ENCODE data around the gene EME2. TPM values are rescaled to one million over a fixed set of nuclear protein-coding genes. Genes with fewer than 3 reads are reported as not detected.
"Not testable (repeated sequence)": the region's sequence is repeated elsewhere in the genome, so short reads cannot be mapped to it uniquely, and the experiment has no call there.

Gene EME2
- total RNA-seq, 1 donor from 2014 or later: 14.9 TPM

DNA sequence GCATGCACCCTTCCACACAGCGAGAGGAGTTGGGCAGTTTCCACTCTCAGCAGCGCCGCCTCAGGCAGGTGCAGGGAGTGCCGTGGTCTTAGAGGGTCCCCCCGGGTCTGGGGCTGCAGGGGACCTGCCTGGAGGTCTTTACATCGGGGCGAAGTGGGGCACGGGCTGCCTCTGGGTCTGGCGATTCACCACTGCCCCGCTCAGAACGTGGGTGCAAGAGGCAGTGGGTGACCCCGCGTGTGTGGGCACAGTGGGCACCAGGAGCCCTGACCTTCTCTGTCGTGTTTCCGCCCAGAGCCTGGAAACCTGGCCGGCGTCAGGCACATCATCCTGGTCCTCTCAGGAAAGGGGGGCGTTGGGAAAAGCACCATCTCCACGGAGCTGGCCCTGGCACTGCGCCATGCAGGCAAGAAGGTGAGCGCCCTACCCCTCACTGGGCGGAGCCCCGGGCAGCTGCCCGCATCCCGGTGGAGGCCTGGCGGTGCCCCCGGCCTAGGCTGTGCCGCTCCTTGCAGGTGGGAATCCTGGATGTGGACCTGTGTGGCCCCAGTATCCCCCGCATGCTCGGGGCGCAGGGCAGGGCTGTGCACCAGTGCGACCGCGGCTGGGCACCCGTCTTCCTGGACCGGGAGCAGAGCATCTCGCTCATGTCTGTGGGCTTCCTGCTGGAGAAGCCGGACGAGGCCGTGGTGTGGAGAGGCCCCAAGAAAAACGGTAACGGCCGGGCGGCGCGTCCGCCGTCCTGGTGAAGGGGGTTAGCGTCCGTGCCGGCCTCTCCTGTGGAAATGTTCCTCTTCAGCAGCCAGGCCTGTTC, 13.8 kb downstream of the EME2 start:
- no peak for DNase-seq (ENCODE audit: low spot score)
- intact Hi-C loops (cut with DNase I): loop anchor here (5.0 kb wide), 1 partner anchor 36 kb away; no protein-coding TSS in a partner anchor

DNA sequence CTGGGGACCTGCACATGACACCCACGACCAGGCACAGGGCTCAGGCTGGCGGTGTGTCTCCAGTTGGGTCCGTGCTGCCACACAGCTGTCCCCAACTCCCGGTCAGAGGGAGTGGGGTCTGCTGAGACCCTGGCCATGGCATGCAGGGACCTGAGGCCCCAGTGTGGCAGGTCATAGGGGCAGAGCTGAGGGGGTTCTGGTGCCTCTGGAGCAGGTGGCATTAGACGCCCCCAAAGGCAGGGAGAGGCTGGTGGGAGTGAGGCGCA, 14.4 kb downstream of the EME2 start:
- no peak for DNase-seq (ENCODE audit: low spot score)
- intact Hi-C loops (cut with DNase I): loop anchor here (5.0 kb wide), 1 partner anchor 35 kb away; no protein-coding TSS in a partner anchor

DNA sequence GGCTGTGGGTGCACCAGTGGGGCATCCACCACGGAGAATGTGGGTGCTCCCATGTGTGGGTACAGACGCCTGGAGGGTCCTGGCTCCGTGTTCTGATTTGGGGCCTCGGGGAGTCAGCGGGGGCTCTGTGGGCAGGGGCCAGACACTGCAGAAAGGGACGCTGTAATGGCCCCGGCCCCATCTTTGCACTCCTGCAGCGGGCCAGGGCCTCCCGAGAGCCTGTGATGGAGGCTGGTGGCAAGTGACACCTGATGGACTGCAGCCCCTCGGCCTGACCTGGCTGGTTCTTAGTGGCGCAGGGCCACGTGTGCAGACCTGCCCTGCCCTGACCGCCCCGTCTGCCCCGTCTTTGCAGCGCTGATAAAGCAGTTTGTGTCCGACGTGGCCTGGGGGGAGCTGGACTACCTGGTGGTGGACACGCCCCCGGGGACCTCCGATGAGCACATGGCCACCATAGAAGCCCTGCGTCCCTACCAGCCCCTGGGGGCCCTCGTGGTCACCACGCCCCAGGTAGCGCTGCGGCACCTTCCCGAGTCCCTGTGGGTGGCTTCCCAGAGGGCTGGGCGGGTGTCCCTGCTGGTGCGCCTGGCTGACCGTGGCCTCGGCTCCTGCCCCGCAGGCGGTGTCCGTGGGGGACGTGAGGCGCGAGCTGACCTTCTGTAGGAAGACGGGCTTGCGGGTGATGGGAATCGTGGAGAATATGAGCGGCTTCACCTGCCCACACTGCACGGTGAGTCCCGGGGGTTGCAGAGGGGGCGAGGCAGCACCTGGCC, 14.9 kb downstream of the EME2 start:
- peak; percentile 59 for DNase-seq (ENCODE audit: low spot score)
- intact Hi-C loops (cut with DNase I): loop anchor here (5.0 kb wide), 1 partner anchor 35 kb away; no protein-coding TSS in a partner anchor

DNA sequence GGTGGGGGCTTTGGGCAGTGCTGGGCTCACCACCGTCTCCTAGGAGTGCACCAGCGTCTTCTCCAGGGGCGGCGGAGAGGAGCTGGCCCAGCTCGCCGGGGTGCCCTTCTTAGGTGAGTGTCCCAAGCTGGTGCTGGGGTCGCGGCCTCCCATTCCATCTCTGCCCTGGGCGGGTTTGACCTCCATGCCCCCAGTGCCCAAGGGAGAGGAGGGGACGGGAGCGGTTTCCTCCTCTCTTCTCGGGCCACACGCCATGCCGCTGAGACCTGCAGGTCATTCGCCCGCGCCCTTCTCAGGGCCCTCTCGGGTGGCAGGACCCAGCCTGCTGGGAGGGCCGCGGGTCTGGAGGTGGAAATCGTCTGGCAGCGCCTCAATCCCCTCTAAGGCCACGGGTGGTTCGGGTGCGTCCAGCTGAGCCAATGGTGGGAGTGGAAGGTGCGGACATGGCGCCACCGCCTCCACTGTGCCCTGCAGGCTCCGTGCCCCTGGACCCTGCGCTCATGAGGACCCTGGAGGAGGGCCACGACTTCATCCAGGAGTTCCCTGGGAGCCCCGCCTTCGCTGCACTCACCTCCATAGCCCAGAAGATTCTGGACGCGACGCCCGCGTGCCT, 15.6 kb downstream of the EME2 start:
- intact Hi-C loops (cut with DNase I): loop anchor here (5.0 kb wide), 1 partner anchor 34 kb away; no protein-coding TSS in a partner anchor
- DNase-seq (ENCODE audit: low spot score): peak; percentile 65

DNA sequence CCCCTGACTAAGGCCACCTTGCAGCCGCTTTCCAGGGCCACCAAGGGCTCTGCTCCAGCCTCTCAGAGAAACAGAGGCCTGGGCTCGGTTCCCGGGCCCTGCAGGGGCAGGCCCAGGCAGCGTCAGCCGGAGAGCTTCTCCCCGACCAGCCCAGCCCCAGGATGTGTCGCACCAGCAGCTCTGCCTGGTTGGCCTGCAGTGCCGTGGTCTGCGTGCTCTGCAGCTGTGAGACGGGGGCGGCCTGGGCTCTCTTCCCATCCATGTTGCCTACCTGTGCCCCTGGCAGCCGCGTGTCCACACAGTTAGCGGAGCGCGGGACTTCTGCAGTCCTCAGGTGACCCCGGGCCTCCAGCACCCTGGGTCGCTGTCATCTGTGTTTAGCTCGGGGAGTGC, 16.1 kb downstream of the EME2 start:
- peak; percentile 75 for DNase-seq (ENCODE audit: low spot score)
- intact Hi-C loops (cut with DNase I): loop anchor here (5.0 kb wide), 1 partner anchor 34 kb away; no protein-coding TSS in a partner anchor

DNA sequence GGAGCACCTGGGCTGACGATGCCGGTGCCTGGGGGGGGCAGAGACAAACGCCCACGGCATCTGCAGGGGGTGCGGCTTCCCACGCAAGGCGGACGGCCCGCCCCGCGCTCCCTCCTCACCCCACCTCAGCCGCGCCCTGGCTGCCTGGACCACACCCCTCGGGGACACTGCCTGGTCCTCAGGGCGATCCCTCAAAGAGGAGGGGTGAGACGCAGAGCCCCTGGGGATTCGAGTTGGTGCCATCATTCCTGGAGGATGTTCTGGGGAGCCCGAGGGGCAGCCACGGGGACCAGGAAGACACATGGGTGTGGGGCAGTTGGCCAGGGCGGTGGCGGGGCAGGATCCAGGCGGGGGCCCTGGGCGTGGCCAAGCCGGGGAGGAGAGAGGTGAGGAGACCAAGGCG, 17.0 kb downstream of the EME2 start:
- no peak for DNase-seq (ENCODE audit: low spot score)
- intact Hi-C loops (cut with DNase I): loop anchor here (5.0 kb wide), 1 partner anchor 33 kb away; no protein-coding TSS in a partner anchor

DNA sequence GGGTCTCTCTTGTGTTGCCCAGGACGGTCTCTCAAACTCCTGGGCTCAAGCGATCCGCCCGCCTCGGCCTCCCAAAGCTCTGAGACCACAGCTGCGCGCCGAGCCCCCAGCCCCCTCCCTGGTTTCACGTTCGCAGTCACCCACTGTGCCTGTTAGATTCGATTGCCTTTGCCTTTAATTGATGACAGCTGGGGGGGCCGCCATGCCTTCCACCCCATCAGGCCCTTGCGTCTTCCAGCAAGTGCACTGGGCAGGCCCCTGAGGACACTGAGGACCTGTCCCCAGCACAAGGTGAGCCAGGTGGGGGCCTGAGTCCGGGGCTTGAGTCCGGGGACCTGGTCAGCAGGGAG, 17.6 kb downstream of the EME2 start:
- intact Hi-C loops (cut with DNase I): no loop called here
- DNase-seq (ENCODE audit: low spot score): no peak

DNA sequence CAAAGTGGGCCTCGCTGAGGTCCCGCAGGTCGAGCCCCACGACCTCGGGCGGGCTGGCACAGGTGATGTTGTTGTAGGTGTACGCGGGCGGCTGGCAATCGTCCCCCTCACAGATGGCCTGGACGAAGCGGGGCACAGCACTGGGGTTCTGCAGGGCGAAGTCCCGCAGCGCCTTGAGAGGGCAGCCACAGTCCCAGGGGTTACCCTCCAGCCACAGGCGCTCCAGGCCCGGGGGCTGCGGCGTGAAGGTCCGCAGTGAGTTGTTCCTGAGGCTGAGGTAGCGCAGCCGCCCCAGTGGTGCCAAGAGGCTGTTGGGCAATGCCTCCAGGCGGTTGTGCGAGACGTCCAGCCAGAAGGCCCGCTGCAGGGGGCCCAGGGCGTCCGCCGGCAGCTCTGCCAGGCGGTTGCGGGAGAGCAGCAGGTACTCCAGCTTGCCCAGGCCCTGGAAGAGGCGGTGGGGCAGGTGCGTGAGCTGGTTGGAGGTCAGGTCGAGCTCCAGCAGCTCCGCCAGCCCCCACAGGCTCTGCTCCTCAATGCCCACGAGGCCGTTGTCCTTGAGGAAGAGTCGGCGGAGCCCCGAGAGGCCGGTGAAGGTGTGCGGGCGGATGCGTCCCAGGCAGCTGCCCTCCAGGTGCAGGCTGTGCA, 18.1 kb downstream of the EME2 start:
- intact Hi-C loops (cut with DNase I): no loop called here
- no peak for DNase-seq (ENCODE audit: low spot score)

DNA sequence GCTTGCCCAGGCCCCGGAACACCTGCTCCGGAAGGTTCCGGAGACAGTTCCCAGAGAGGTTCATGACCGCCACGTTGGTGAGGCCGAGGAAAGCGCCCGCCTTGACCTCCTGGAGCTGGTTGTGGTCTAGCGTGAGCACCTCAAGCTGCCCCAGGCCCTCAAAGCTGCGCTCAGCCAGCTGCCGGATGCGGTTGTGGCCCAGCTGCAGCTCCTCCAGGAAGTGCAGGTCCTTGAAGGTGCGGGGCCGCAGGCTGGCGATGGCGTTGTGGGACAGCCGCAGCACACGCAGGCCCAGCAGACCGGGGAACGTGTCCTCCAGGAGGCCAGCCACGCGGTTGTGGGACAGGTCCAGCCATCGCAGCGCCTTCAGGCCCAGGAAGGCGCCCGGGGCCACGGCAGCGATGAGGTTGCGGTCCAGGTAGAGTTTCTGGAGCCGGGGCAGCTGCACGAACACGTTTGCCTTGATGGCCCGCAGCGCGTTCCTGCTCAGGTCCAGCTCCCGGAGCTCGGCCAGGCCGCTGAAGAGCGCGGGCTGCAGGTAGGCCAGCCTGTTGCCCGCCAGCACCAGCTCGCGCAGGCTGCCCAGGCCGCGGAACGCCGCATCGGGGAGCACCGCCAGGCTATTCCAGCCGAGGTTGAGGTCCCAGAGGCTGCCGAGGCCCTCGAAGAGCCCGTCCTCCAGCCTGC, 18.8 kb downstream of the EME2 start:
- DNase-seq (ENCODE audit: low spot score): no peak
- intact Hi-C loops (cut with DNase I): no loop called here

DNA sequence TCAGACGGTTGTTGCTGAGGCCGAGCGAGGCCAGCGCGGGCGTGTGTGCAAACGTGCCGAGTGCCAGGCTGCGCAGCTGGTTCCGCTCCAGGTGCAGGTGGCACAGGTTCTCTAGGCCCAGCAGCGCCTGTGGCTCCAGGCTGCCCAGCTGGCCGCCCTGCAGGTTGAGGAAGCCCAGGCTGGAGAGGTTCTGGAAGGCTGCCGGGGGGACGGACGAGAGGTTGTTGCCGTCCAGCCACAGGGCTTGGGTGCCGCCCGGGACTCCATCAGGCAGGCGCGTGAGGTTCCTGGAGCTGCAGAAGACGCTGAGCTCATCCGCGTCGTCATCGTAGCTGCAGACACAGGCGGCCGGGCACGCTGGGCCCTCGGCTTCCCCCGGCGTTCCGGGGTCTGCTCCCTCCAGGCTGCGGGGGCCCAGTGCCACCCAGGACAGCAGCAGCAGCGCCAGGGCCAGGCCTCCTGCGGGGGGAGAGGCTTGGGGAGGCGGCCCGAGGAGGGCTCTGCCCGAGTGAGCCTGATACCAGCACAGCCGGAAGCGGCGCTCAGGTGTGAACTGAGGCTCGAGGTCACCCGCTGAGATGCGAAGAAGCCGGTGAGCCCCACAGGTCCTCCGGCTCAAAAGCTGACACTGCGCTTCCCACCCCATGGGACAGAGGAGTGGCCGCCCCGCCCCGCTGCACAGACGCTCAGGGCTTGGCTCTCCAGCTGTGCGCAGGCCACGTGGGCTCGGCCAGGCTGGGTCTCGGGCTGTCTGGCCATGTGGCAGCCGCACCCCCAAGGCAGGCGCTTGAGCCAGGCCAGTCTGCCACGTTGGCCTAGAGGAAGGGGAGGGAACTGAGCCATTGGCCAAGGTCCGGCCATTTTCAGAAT, 19.6 kb downstream of the EME2 start:
- DNase-seq (ENCODE audit: low spot score): no peak
- intact Hi-C loops (cut with DNase I): no loop called here

DNA sequence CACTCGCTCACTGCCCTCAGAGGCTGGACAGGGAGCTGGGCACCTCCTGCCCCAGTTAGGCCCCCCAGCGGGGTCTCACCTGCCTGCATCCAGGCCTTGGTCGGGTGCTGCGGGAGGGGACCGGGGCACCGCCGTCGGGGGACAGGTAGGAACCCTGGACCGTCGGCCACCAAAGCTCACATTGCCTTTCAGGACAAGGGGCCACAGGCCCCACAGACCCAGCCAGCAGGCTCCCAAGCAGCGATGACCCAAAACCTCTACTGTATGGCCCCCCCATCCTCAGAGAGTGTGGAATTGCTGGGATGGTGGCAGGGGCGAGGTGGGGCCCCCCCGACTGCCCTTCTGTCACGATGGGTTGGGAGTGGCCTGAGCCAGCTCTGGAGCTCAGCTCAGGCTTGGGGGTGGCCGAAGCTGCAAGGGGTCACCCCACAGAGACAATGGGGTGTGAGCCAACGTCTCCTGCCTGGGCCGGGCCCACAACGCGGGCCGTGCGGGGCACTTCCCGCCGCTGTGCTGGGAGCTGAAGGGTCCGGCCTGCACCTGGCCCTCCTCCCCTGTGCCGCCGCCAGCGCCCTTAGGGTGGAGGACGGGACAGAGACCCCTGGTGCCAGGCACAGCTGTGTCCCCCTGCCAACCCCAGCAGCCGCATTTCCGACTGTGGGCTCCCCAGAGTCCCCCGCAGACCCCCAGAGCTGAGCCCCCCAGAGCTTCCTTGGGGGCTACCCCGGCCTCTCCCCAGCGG, 20.4 kb downstream of the EME2 start:
- DNase-seq (ENCODE audit: low spot score): no peak
- intact Hi-C loops (cut with DNase I): no loop called here

DNA sequence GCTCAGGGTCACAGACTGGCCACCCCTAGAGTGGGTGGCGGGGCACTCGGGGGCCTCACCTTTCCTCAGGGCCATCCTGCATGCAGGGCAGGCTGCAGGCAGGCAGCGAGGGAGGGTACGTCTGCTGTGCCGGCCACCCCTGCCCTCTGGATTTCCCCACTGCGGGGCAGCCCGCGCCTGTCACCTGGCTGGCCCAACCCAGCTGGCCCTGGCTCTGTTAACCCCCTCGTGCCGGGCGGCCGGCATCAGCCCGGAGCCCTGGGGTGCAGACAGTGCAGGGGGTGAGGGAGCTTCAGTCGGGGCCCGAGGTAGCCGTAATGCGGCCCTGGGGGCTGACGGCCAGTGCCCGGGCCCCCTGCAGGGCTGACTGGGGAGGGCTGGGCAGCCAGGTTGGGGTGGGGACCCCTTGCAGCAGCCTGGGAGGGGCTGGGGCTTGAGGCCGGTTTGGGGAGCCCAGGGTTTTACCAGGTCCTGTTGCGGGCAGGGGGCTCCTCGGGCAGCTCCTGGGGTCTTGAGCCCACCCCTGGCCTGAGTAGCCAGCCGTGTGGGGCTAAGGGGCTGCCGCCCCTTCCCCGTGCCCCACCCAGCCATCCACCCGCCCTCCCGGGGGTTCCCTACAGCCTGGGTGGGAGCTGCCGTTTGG, 21.1 kb downstream of the EME2 start, which contains the start of gene IGFALS:
TSS of gene IGFALS (minus strand) at position 128 of the 643 bp plus-strand sequence. CDS start at position 75, 53 bp downstream.
- intact Hi-C loops (cut with DNase I): no loop called here
- DNase-seq (ENCODE audit: low spot score): no peak

DNA sequence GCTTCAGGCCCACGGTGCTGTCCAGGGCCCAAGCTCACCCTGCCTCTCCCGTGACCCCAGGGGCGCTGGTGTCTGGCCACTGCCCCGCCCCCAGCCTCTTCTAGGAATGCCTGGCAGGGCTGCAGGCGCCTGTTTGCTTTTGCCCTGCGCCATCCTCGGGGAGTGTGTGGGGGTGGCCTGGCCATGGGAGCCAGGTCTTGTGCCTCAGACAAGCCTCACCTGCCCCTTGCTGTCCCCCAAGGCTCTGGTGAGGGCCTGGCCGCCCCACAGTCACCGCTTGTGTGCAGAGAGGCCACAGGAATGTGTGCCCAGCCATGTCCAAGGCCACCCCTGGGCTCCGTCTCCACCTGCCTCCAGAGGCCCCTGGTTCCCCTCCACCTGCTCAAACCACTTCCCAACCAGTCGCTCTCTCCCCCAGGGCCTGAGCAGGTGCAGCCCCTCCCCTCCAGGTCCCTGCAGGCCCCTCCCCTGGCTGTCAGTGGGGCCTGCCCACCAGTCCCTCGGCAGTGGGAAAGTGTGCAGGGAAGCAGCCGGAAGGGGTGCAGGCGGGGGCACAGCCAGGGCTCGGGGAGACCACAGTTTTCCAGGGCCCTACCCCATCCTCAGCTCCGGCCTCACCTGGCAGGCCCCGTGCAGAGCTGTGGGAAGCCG, 21.7 kb downstream of the EME2 start:
- intact Hi-C loops (cut with DNase I): no loop called here

DNA sequence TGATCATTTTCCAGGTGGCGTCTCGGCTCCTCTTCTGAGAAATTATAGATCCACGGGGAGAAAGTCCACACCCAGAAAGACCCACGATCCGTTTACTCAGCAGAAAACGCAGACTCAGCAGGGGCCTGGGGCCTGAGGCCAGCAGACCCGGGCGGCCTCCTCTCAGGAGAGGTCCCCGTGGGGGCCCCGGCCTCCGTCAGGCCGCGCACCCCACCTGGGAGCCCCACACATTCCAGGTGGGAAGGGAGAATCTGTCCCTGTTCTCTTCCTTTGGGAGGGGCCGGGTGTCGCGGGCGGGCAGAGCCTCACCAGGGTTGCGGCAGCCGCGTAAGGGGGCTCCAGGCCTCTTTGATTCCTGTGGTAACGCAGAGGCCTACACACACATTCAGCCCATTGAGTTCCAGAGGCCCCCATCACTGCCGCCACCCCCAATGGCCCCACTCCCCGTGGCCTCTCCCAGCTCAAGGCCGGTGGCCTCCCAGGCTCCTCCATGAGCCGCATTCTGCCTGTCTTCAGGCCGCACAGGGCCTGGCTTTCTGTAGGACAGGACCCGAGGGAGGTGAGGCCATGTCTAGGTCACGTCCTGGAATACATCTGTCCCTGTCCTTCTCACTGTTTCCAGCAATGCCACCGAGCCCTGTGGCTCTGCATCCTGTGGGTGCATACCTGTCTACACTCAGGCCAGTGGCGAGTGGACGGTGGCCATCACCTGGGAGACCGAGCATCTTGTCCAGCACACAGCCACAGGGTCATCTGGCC, 22.5 kb downstream of the EME2 start:
- DNase-seq (ENCODE audit: low spot score): no peak
- intact Hi-C loops (cut with DNase I): no loop called here

More for the DNA sequence above, 21.7 kb downstream of the EME2 start:
- DNase-seq (ENCODE audit: low spot score): no peak

DNA sequence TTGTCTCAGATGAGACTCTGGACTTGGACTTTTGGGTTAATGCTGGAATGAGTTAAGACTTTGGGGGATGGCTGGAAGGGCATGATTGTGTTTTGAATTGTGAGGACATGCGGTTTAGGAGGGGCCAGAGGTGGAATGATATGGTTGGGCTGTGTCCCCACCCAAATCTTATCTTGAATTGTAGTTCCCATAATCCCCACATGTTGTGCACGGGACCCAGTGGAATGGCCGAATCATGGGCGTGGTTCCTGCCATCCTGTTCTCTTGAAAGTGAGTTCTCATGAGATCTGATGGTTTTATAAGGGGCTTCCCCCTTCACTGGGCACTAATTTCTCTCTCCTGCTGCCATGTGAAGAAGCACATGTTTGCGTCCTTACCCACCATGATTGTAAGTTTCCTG, 26.7 kb downstream of the EME2 start:
- intact Hi-C loops (cut with DNase I); DNase-seq (ENCODE audit: low spot score): not testable (repeated sequence)

DNA sequence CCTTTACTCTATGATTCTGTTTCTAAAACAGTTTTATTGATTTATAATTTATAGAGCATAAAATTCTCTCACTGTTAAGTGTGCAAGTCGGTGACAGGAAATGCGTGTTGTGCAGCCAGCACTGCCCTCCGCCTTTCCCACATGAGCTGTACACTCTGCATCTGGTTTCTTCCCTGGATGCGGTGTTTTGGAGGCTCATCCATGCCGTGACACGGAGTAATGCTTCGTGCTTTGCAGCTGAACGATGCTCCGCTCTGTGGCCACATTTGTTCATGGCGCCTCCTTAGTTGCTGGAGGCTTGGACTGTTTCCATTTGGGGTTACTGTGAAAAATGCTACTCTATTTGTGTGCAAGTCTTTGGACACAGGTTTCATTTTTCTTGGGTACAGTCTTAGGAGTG, 28.1 kb downstream of the EME2 start:
- intact Hi-C loops (cut with DNase I): no loop called here
- no peak for DNase-seq (ENCODE audit: low spot score)

Measured in cardiac septum (tissue), 1 donor.